ENCODE data around the gene CCDC6.

CCDC6 gene

GRCh38 chr10:59829024-59829423 lies 77.3 kb downstream of the CCDC6 start:
- no peak overlapping the region for H3K4me3 ChIP-seq (ENCODE audit: low read depth, low read length)
- TF ChIP-seq ZBTB1 (tag by site-specific recombination; IDR thresholded peaks at IDR 0.05): no peak
- TF ChIP-seq ZNF530 (tag by site-specific recombination; IDR thresholded peaks at IDR 0.05; ENCODE audit: low read depth): no peak
- TF ChIP-seq ZNF560 (tag by site-specific recombination; IDR thresholded peaks at IDR 0.05; ENCODE audit: borderline replicate concordance): no peak
- no peak for TF ChIP-seq WT1 (tag by site-specific recombination; IDR thresholded peaks at IDR 0.05)
- TF ChIP-seq REPIN1 (tag by site-specific recombination; IDR thresholded peaks at IDR 0.05; ENCODE audit: low read depth): no peak
- TF ChIP-seq ZNF398 (tag by site-specific recombination; IDR thresholded peaks at IDR 0.05): no peak
- no peak for TF ChIP-seq BCL6B (tag by site-specific recombination; IDR thresholded peaks at IDR 0.05)
- no peak for TF ChIP-seq HOXD13 (CRISPR knock-in tag; IDR thresholded peaks at IDR 0.05; ENCODE audit: borderline replicate concordance)
- CTCF ChIA-PET: interaction anchor here (0.6 to 1.2 kb wide), 7 partner anchors 19 to 1529 kb away, joined by 3 to 5 read pairs (median 4); partner anchors contain the start of gene CCDC6
- H3K36me3 ChIP-seq (ENCODE audit: control insufficient read depth in 2 of 2, insufficient read depth in 1 of 2, low read length in 2 of 2): peaks cover 0 to 25% of the 10 kb centered on the region in 2 experiments; a peak in 2 of 3 replicates
- H3K4me1 ChIP-seq (ENCODE audit: control insufficient read depth, insufficient read depth, low read length): no peaks in the 10 kb centered on the region
- no peak overlapping the region for H3K27ac ChIP-seq (ENCODE audit: extremely low read depth, low read depth, low read length)
- POLR2A ChIA-PET: no interaction called here
- H3K9me3 ChIP-seq (ENCODE audit: control insufficient read depth, insufficient read depth, low read depth, low read length): no peaks in the 10 kb centered on the region

GRCh38 chr10:59825932-59826331 lies 80.4 kb downstream of the CCDC6 start:
- no peak for TF ChIP-seq ZNF362 (tag by site-specific recombination; IDR thresholded peaks at IDR 0.05)
- TF ChIP-seq ZNF514 (tag by site-specific recombination; IDR thresholded peaks at IDR 0.05): no peak
- TF ChIP-seq KLF16 (tag by site-specific recombination; IDR thresholded peaks at IDR 0.05): no peak
- TF ChIP-seq HIC1 (tag by site-specific recombination; IDR thresholded peaks at IDR 0.05): no peak
- TF ChIP-seq ZNF366 (tag by site-specific recombination; conservative IDR thresholded peaks at IDR 0.05): no peak
- CTCF ChIA-PET: no interaction called here

GRCh38 chr10:59823751-59824150 lies 82.6 kb downstream of the CCDC6 start:
- TF ChIP-seq YY1 (tag by site-specific recombination; IDR thresholded peaks at IDR 0.05): no peak
- no peak for TF ChIP-seq ZNF623 (tag by site-specific recombination; IDR thresholded peaks at IDR 0.05)
- no peak for TF ChIP-seq ZBTB8A (tag by site-specific recombination; IDR thresholded peaks at IDR 0.05)
- ChIA-PET POLR2A (no interaction called here), CTCF (interaction anchor here (0.6 to 1.2 kb wide), 5 partner anchors 9 to 385 kb away, joined by 3 to 4 read pairs (median 3); no protein-coding TSS in a partner anchor)
- Histone ChIP-seq H3K27ac (ENCODE audit: extremely low read depth, low read depth, low read length) (no peak overlapping the region), H3K4me3 (ENCODE audit: low read depth, low read length) (no peak overlapping the region), H3K9me3 (ENCODE audit: control insufficient read depth, insufficient read depth, low read depth, low read length) (no peaks in the 10 kb centered on the region), H3K36me3 (ENCODE audit: control insufficient read depth in 2 of 2, insufficient read depth in 1 of 2, low read length in 2 of 2) (peaks cover 0 to 3% of the 10 kb centered on the region in 2 experiments; a peak in 1 of 3 replicates), H3K4me1 (ENCODE audit: control insufficient read depth, insufficient read depth, low read length) (no peaks in the 10 kb centered on the region)

More at GRCh38 chr10:59825932-59826331, 80.4 kb downstream of the CCDC6 start:
- H3K4me1 ChIP-seq (ENCODE audit: control insufficient read depth, insufficient read depth, low read length): no peaks in the 10 kb centered on the region
- peaks cover 0 to 10% of the 10 kb centered on the region in 2 experiments; a peak in 1 of 3 replicates for H3K36me3 ChIP-seq (ENCODE audit: control insufficient read depth in 2 of 2, insufficient read depth in 1 of 2, low read length in 2 of 2)
- no peaks in the 10 kb centered on the region for H3K9me3 ChIP-seq (ENCODE audit: control insufficient read depth, insufficient read depth, low read depth, low read length)
- POLR2A ChIA-PET: no interaction called here
- no peak overlapping the region for H3K27ac ChIP-seq (ENCODE audit: extremely low read depth, low read depth, low read length)
- no peak overlapping the region for H3K4me3 ChIP-seq (ENCODE audit: low read depth, low read length)
